ENCODE measurements around the gene ARAP1. TPM values are rescaled to one million over a fixed set of nuclear protein-coding genes. Genes with fewer than 3 reads are reported as not detected.

The ARAP1 gene
- total RNA-seq, 1 donor from 2014 or later, result 95.2 TPM

DNA sequence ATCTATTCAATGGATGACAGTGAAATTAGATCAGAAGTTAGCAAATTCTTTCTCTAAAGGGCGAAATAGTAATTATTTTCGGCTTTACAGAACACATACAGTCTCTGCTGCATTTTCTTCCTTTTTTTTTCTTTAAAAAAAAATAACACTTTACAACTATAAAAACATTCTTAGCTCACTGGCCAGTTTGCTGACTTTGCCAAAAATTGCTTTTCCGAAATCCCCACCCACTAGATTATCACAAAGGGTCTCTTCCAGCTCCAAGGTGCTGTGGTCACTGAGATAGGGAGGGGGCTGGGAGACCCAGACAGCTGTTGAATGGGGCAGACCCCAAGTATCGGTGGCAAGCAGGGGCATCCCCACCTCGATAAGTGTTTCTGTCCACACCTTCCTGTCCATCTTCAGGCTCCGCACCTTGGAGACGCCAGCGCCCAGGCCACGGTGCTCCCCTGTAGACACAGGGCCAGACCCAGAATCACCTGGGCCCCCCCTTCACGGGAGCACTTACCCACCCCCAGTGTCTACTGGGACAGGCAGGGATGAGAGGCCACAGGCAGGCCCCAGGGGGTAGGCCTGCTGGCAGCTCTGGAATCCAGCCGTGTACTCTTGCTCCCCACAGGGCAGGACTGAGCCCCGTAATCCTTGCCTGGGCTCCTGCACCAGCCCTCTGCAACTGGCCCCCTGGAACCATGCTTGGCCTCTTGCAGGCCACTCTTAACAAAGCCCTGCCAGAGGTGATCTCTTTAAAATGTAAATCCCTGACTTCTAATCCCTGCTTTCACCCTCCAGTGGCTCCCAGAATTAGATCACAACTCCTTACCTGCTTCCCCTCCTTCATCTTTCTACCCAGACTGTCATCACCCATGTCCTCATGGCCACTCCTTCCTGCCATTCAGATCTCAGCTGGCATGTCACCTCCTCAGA, 46.5 kb downstream of the ARAP1 start:
- DNase-seq (ENCODE audit: low spot score), result no peak
- no peak overlapping the region for H3K27ac Mint-ChIP-seq
- no peak overlapping the region for H3K4me3 Mint-ChIP-seq (ENCODE audit: low read depth)
- no peaks in the 10 kb centered on the region for H3K9me3 Mint-ChIP-seq
- H3K27me3 Mint-ChIP-seq (ENCODE audit: low read depth), result no peaks in the 10 kb centered on the region
- peaks cover 61% of the 10 kb centered on the region for H3K36me3 Mint-ChIP-seq (ENCODE audit: low read depth)
- H3K4me1 Mint-ChIP-seq (ENCODE audit: low read depth), result no peaks in the 10 kb centered on the region
- intact Hi-C loops (cut with micrococcal nuclease), result no loop called here

DNA sequence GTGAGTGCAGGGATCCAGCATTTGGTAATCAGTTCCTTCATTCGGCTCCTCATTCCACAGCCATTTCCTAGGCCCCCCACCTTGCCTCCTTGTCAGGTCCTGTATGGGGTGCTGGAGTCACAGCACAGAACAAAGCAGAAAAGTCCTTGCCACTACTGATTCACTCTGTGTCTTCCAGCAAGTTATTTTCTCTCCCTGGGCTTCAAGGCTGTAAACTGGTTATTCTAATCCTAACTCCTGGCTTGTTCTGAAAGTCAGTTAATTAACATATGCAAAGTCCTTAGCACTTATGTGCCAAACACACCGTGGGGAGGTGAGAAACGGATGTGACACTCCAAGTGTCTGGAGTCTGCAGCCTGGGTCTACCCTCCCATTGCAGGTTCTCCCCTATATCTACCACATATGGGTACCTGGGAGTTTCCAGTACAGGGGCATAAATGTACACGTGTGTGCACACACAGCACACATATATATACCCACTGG, 47.4 kb downstream of the ARAP1 start:
- DNase-seq (ENCODE audit: low spot score), result no peak
- intact Hi-C loops (cut with micrococcal nuclease), result no loop called here
- H3K36me3 Mint-ChIP-seq (ENCODE audit: low read depth), result peaks cover 63% of the 10 kb centered on the region
- H3K4me1 Mint-ChIP-seq (ENCODE audit: low read depth), result no peaks in the 10 kb centered on the region
- no peaks in the 10 kb centered on the region for H3K27me3 Mint-ChIP-seq (ENCODE audit: low read depth)
- no peak overlapping the region for H3K4me3 Mint-ChIP-seq (ENCODE audit: low read depth)
- H3K27ac Mint-ChIP-seq, result no peak overlapping the region
- H3K9me3 Mint-ChIP-seq, result no peaks in the 10 kb centered on the region

DNA sequence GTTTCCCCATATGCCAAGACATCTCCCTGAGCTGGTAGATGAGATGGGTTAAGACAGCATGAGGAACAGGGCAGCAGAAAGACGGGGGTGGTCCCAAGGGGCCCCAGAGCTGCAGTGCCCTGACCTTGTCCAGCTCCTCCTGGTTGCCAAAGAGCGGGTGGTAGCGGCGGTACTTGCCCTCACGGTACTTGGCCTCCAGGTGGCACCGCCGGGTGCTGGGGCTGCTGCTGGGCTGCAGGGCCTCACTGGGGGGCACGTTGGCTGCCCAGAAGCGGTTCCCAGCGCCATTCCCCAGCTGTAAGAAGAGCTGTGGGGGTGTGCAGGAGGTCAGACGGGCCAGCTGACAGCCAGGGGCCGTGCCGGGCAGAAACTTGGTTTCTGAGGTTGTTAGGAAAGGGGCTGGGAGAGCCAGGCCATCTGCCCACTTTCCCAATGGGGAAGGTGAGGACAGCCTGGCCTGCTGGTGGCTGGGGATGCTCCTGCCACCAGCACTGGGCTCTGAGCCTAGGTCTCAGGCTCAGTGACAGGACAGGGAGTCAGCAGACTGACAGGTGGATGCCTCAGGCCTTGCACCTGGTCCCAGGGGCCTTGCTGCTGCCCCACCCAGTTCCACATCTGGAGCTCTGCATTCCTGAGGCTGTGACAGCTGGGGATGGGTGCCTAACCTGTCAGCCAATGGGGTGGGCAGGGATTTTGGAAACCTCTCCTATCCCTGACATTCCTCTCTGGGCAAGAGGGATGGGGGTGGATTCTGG, 48.0 kb downstream of the ARAP1 start:
- intact Hi-C loops (cut with micrococcal nuclease), result no loop called here
- Mint-ChIP-seq H3K27me3 (ENCODE audit: low read depth) (no peaks in the 10 kb centered on the region), H3K36me3 (ENCODE audit: low read depth) (peaks cover 63% of the 10 kb centered on the region), H3K4me1 (ENCODE audit: low read depth) (no peaks in the 10 kb centered on the region), H3K27ac (no peak overlapping the region), H3K9me3 (no peaks in the 10 kb centered on the region), H3K4me3 (ENCODE audit: low read depth) (no peak overlapping the region)
- no peak for DNase-seq (ENCODE audit: low spot score)

DNA sequence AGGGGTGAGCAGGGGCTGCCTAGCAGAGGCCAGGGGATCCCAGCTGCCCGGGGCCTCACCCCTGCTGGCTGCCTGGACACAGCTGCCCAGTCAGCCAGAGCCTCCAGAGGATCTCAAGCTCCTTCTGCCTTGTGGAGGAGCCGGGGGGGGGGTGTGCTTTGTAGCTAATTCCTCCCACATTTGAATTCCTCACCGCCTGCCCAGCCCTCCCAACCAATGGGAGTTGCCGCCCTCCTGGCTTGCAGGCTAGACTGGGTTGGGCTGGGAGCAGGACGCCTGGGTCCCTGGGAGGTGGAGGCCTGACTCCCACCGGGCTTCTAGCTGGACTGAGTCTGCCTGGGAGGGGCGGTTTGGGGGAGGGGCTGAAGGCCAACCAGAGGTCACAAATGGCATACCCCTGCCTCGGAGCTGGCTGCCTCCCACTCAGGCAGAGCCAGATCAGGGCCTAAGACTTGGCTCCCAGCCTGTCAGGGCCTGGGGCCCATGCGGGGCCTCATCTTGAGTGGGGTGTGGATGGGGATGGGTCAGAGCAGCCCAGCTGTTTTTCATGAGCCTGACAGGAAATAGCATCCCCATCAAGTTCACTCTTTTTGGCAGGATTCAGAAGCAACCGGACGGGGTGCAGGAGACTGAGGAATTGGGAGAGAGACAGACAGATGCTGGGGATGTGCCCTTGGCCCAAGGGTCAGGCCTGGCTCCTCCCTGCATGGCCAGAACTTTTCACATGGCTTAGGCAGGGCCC, 48.8 kb downstream of the ARAP1 start:
- H3K27ac Mint-ChIP-seq, result no peak overlapping the region
- no peak for DNase-seq (ENCODE audit: low spot score)
- no peaks in the 10 kb centered on the region for H3K4me1 Mint-ChIP-seq (ENCODE audit: low read depth)
- H3K9me3 Mint-ChIP-seq, result no peaks in the 10 kb centered on the region
- no peaks in the 10 kb centered on the region for H3K27me3 Mint-ChIP-seq (ENCODE audit: low read depth)
- peaks cover 63% of the 10 kb centered on the region for H3K36me3 Mint-ChIP-seq (ENCODE audit: low read depth)
- no peak overlapping the region for H3K4me3 Mint-ChIP-seq (ENCODE audit: low read depth)
- intact Hi-C loops (cut with micrococcal nuclease), result no loop called here

DNA sequence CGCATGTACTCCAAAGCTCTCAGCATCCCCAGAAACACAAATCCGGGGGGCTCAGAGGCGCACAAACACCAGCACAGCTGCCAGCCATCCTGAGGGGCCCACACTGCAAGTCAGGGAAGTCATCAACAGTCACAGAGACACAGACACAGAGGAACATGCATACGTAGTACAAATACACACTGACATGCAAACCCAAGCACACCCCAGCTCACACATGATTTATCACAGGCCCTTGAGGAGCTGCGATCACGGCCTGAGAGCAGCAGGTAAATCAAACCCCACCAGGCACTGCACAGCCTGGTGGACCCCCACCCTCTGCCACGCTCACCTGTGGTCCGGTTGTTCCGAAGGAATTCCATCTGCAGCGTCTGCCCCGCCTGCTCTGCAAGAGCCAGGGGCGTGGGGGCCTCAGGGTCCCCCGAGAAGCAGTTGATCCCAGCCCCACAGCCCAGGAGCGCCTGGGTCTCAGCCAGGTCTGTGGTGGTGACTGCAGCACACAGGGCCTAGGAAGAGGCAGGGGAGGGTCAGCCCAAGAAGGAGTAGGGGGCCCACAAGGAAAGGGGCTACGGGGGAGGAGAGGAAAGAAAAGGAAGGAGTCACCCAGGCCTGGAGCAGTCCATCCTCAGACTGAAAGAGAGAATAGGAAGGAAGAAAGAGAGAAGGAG, 49.5 kb downstream of the ARAP1 start:
- DNase-seq (ENCODE audit: low spot score), result no peak
- no peaks in the 10 kb centered on the region for H3K27me3 Mint-ChIP-seq (ENCODE audit: low read depth)
- intact Hi-C loops (cut with micrococcal nuclease), result no loop called here
- H3K9me3 Mint-ChIP-seq, result no peaks in the 10 kb centered on the region
- H3K4me1 Mint-ChIP-seq (ENCODE audit: low read depth), result no peaks in the 10 kb centered on the region
- H3K4me3 Mint-ChIP-seq (ENCODE audit: low read depth), result no peak overlapping the region
- no peak overlapping the region for H3K27ac Mint-ChIP-seq
- peaks cover 63% of the 10 kb centered on the region for H3K36me3 Mint-ChIP-seq (ENCODE audit: low read depth)

DNA sequence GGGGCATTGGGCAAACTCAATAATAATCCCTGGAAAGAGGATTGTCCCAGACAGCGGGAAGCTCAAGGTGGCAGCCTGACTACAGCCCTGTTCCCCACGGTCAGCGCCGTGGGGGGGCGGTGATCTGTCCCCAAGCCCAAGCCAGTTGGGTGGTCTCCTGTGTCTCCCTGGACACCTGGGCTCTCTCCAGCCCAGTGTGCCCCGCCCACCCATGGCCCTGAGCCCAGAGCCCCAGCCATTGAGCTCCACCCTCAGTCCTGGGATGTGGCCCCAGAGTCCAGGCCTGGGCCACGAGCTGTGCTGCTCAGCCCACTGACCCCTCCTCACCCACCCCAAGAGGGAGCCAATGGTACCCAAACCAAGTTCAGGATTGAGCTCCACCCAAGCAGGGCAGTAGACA, 50.1 kb downstream of the ARAP1 start:
- H3K9me3 Mint-ChIP-seq, result no peaks in the 10 kb centered on the region
- H3K27me3 Mint-ChIP-seq (ENCODE audit: low read depth), result no peaks in the 10 kb centered on the region
- intact Hi-C loops (cut with micrococcal nuclease), result no loop called here

DNA sequence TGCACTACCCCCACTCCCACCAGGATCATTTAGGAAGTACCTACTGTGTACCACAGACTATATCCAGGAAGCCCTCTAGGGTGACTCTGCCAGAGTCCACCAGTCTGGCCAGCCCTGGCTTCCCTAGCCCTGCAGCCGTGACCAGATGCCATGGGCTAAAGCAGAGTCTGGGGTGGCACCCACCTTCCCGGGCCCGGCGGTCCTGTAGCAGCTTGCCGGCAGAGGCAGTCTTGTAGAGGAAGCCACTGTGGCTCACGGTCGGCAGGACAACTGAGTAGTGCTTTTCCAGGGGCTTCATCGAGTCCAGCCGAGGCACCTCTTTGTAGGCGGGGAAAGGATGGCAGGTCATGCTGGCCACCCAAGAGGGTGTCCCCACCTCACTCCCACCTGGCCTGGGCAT, 50.7 kb downstream of the ARAP1 start:
- H3K36me3 Mint-ChIP-seq (ENCODE audit: low read depth), result peaks cover 53% of the 10 kb centered on the region
- H3K4me1 Mint-ChIP-seq (ENCODE audit: low read depth), result no peaks in the 10 kb centered on the region
- no peaks in the 10 kb centered on the region for H3K27me3 Mint-ChIP-seq (ENCODE audit: low read depth)
- no peak for DNase-seq (ENCODE audit: low spot score)
- intact Hi-C loops (cut with micrococcal nuclease), result no loop called here
- H3K4me3 Mint-ChIP-seq (ENCODE audit: low read depth), result no peak overlapping the region
- no peaks in the 10 kb centered on the region for H3K9me3 Mint-ChIP-seq
- H3K27ac Mint-ChIP-seq, result no peak overlapping the region

More for the DNA sequence above, 50.1 kb downstream of the ARAP1 start:
- Mint-ChIP-seq H3K36me3 (ENCODE audit: low read depth) (peaks cover 57% of the 10 kb centered on the region), H3K27ac (no peak overlapping the region), H3K4me3 (ENCODE audit: low read depth) (no peak overlapping the region), H3K4me1 (ENCODE audit: low read depth) (no peaks in the 10 kb centered on the region)
- DNase-seq (ENCODE audit: low spot score), result no peak

DNA sequence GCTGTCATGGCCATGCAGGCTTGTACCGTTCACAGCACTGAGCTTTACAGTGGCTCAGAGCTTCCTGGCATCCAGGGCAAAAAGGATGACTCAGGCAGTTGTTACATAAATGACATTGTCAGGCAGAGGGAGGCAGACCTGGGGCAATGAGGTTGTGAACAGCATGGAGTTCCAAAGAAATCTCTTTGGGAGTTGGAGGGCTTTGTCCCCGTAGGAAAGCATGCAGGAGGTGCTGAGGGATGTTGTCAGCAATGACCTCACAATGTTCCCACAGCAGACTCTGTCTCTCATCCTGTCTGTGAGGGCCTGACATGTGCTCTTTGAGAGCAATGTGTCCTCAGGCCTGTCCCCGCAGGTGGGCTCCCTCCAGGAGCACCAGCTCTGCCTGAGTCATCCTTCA, 52.1 kb downstream of the ARAP1 start:
- no peak overlapping the region for H3K4me3 Mint-ChIP-seq (ENCODE audit: low read depth)
- no peaks in the 10 kb centered on the region for H3K9me3 Mint-ChIP-seq
- no peak for DNase-seq (ENCODE audit: low spot score)
- H3K27me3 Mint-ChIP-seq (ENCODE audit: low read depth), result no peaks in the 10 kb centered on the region
- intact Hi-C loops (cut with micrococcal nuclease), result no loop called here
- no peak overlapping the region for H3K27ac Mint-ChIP-seq
- peaks cover 56% of the 10 kb centered on the region for H3K36me3 Mint-ChIP-seq (ENCODE audit: low read depth)
- no peaks in the 10 kb centered on the region for H3K4me1 Mint-ChIP-seq (ENCODE audit: low read depth)

DNA sequence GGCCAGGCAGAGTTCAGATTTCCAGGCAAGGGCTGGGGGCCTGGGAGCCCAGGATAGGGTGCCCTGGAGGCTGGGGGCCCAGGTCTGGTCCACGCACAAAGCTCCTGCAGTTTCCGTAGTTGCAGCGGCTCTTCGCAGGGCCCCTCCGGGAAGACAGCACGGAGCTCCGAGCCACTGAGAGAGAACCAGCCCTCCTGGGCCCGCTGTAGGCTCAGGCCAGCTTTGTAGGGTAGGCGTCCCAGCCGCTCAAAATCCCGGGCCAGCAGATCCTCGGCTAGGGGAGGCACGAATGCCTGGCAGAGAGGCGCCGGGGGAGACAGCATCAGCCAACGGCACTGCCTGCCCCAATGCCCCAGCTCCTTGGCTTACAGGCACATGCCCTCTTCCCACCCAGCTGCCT, 54.4 kb downstream of the ARAP1 start:
- Mint-ChIP-seq H3K4me3 (ENCODE audit: low read depth) (no peak overlapping the region), H3K36me3 (ENCODE audit: low read depth) (peaks cover 65% of the 10 kb centered on the region), H3K27me3 (ENCODE audit: low read depth) (no peaks in the 10 kb centered on the region), H3K9me3 (no peaks in the 10 kb centered on the region), H3K4me1 (ENCODE audit: low read depth) (no peaks in the 10 kb centered on the region), H3K27ac (no peak overlapping the region)
- no peak for DNase-seq (ENCODE audit: low spot score)
- intact Hi-C loops (cut with micrococcal nuclease), result no loop called here

DNA sequence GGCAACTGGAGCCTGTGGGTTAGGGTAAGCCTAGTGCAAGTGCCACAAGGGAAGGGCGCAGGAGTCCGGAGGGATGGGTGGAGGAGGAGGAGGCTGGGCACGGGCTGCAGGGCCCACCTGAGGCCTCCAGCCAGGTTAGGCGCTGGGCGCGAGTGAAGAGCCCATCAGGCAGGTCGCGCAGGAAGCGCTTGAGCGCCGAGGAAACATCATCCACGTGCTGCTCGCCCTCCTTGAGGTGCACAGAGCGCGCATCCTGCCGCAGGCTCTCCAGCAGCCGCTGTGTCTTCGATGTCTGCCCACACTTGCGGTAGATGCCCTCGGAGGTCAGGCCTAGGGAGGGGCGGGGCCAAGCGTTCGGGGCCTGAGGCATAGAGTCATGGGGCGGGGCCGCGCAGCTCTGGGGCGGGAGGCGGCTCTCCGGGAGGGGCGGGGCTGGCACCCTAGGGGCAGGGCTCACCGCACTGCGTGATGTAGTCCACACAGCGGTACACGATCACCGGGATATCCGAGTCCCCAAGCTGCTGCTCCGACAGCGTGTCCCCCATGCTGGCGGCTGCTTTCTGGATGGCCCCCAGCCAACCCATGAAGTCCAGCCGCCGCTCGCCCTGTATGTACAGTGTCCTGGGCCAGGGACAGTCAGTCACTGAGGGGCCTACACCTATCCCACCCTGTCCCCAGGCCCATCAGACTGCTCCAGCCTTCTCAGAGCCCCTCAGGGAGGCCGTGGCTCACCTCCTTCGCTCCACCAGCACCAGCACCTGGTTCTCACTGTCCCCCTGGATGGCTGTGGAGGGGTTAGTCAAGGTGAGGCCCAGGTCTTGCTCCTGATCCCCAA, 55.1 kb downstream of the ARAP1 start:
- intact Hi-C loops (cut with micrococcal nuclease), result no loop called here
- H3K4me1 Mint-ChIP-seq (ENCODE audit: low read depth), result no peaks in the 10 kb centered on the region
- no peak overlapping the region for H3K27ac Mint-ChIP-seq
- no peak for DNase-seq (ENCODE audit: low spot score)
- no peaks in the 10 kb centered on the region for H3K27me3 Mint-ChIP-seq (ENCODE audit: low read depth)
- peaks cover 69% of the 10 kb centered on the region for H3K36me3 Mint-ChIP-seq (ENCODE audit: low read depth)
- no peaks in the 10 kb centered on the region for H3K9me3 Mint-ChIP-seq
- H3K4me3 Mint-ChIP-seq (ENCODE audit: low read depth), result no peak overlapping the region

DNA sequence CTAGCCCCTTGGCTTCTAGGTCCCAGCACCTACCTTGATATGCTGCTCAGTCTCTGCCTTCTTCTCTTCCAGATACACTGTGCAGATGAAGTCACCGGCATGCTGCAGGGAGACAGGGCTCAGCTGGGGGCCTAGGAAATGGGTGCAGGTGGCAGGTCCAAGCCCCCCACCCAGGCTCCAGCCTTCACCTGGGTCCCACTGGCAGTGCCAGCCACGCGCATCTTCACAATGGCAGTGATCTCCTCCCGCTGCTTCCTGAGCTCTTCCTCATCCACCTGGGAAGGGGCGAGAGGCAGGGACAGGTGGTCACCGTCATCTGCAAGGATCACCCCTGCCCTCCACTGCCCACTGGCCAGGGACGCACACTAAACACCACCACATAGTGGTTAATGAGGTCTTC, 56.9 kb downstream of the ARAP1 start:
- intact Hi-C loops (cut with micrococcal nuclease), result no loop called here
- no peak overlapping the region for H3K4me3 Mint-ChIP-seq (ENCODE audit: low read depth)
- H3K9me3 Mint-ChIP-seq, result no peaks in the 10 kb centered on the region
- no peaks in the 10 kb centered on the region for H3K4me1 Mint-ChIP-seq (ENCODE audit: low read depth)
- H3K27me3 Mint-ChIP-seq (ENCODE audit: low read depth), result no peaks in the 10 kb centered on the region
- H3K36me3 Mint-ChIP-seq (ENCODE audit: low read depth), result peaks cover 65% of the 10 kb centered on the region
- DNase-seq (ENCODE audit: low spot score), result no peak
- no peak overlapping the region for H3K27ac Mint-ChIP-seq

All from activated T-helper 2 cell treated with anti-CD3 and anti-CD28 coated beads, Interferon-gamma antibody, Interleukin-2, Interleukin-4, amounts not matched to agents 10 μg/mL and 5 μg/mL and 100 μg/mL, durations not matched to agents 14 hours and 24 hours and 36 hours (primary cell).